D721Med (cell line): ENCODE results near the gene CCDC68.
"Not testable (repeated sequence)": the region's sequence is repeated elsewhere in the genome, so short reads cannot be mapped to it uniquely, and the experiment has no call there.

Source experiments
- DNase-seq: peaks from one replicate; pipeline ENCODE4 v3.0.0; 2011; ENCODE audit warnings: low spot score; ENCODE audit not compliant: insufficient read length
- FAIRE-seq: peaks from 2 replicates; lab custom pipeline; 2011; peaks lifted over from hg19 to GRCh38; lab: Jason Lieb, UNC
- TF ChIP-seq, protein P1 (sequence below): IDR thresholded peaks from 2 replicates; pipeline ENCODE4 v1.5.1; 2012; ENCODE audit warnings: mild to moderate bottlenecking, control low read depth; ENCODE audit not compliant: insufficient read depth; ENCODE audit errors: missing control alignments

Gene CCDC68

DNA sequence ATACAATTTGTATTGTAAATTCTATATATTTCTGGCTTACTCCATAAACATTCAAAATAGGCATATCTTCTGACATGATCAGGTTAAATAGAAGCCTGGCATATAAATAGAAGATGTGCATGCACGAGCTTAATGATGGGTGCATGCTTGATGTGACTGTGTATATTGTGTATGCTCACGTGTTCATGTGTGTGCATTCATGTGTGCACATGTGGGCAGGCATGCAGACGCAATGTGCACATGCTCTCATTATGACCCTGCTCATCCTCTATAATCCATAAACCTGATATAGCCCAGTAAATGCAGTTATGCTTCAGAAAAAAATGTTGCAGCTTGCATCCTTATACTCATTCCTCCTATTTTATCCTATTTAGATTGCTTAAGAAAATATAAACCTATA, 101.8 kb downstream of the CCDC68 start:
- peak; percentile 98 for FAIRE-seq
- TF ChIP-seq, protein P1, sequence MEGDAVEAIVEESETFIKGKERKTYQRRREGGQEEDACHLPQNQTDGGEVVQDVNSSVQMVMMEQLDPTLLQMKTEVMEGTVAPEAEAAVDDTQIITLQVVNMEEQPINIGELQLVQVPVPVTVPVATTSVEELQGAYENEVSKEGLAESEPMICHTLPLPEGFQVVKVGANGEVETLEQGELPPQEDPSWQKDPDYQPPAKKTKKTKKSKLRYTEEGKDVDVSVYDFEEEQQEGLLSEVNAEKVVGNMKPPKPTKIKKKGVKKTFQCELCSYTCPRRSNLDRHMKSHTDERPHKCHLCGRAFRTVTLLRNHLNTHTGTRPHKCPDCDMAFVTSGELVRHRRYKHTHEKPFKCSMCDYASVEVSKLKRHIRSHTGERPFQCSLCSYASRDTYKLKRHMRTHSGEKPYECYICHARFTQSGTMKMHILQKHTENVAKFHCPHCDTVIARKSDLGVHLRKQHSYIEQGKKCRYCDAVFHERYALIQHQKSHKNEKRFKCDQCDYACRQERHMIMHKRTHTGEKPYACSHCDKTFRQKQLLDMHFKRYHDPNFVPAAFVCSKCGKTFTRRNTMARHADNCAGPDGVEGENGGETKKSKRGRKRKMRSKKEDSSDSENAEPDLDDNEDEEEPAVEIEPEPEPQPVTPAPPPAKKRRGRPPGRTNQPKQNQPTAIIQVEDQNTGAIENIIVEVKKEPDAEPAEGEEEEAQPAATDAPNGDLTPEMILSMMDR: no peak
- no peak for DNase-seq

- TF ChIP-seq, protein P1: no peak
- no peak for DNase-seq
- no peak for FAIRE-seq
Observed at GRCh38 chr18:54856105-54856646, 103.1 kb downstream of the CCDC68 start.

- DNase-seq: not testable (repeated sequence)
- peak; percentile 21 for FAIRE-seq
Observed at GRCh38 chr18:54855050-54855449, 104.2 kb downstream of the CCDC68 start.

DNA sequence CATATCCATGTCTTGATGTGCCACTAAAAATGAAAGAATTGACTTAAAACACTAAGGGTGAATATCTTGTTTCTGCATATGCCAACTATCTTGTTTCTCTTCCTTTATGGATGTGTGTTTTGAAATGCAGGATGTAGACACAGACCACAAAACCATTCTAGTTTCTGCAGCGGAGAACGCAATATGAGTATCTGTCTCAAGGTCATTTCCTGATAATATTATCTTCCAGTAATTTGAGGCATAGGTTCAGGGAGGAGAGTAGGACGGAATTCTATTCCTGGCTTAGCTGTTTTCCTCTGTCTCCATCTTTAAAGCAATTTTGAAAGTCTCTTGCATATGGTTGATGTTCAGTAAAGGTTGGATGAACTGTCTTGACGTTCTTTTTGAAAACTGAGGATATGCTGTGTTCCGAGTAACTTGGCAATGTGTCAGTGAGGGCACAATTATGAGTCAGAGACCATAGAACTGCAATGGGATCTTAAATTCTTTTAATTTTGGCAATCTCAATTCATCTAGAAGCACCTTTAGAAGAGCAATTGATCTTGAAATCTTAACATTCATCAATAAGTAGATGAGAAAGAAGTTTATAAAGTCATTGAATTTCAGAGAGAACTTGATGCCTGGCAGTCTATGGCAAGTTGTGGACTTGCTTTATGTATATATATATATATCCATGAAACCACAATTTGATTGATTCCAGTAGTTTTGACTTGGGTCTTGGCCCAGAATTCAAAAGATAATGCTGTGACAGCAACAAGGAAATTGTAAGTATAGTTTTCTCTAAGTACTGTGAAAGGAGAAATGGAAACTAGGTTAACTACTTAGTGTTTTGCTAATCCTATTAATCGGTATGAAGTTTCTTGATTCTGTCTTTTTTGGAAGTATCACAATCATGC, 106.2 kb downstream of the CCDC68 start:
- TF ChIP-seq, protein P1: no peak
- FAIRE-seq (peak; percentile 98), DNase-seq (no peak)
